ENCODE results near the gene DPM1.

Gene DPM1

GRCh38 chr20:50930139-50930975 is 28.0 kb downstream of the DPM1 start:
- Histone ChIP-seq H3K4me1 (ENCODE audit: insufficient read depth, insufficient read length) (peaks cover 3% of the 10 kb centered on the region), H3K36me3 (ENCODE audit: insufficient read depth, insufficient read length, low read length) (peaks cover 72% of the 10 kb centered on the region), H3K4me3 (ENCODE audit: insufficient read length, low read depth) (peak overlapping the region; percentile 87), H3K9ac (ENCODE audit: insufficient read length, low read depth) (peak overlapping the region; percentile 95), H3K9me3 (ENCODE audit: insufficient read depth, low read length) (peaks cover 11% of the 10 kb centered on the region; the same call in 1 of the 2 replicates), H3K27me3 (ENCODE audit: insufficient read depth, insufficient read length) (no peaks in the 10 kb centered on the region)
- TF ChIP-seq SUZ12 (IDR thresholded peaks at IDR 0.05; ENCODE audit: extremely low read depth, insufficient read depth, insufficient read length) = no peak
- no peak for TF ChIP-seq ZNF274 (IDR thresholded peaks at IDR 0.05; ENCODE audit: low read depth, low read length)
- TF ChIP-seq YY1 (IDR thresholded peaks at IDR 0.05; ENCODE audit: insufficient read depth, insufficient read length) = no peak
- no peak for DNase-seq (ENCODE audit: low read depth, low spot score)

- peaks cover 72% of the 10 kb centered on the region for H3K36me3 ChIP-seq (ENCODE audit: insufficient read depth, insufficient read length, low read length)
- DNase-seq (ENCODE audit: low read depth, low spot score) = peak; percentile 97
Measured at GRCh38 chr20:50929299-50930138, 28.8 kb downstream of the DPM1 start.

GRCh38 chr20:50928469-50928868 is 29.9 kb downstream of the DPM1 start:
- peaks cover 11% of the 10 kb centered on the region; the same call in 1 of the 2 replicates for H3K9me3 ChIP-seq (ENCODE audit: insufficient read depth, low read length)
- peaks cover 71% of the 10 kb centered on the region for H3K36me3 ChIP-seq (ENCODE audit: insufficient read depth, insufficient read length, low read length)
- no peaks in the 10 kb centered on the region for H3K27me3 ChIP-seq (ENCODE audit: insufficient read depth, insufficient read length)
- no peak overlapping the region for H3K9ac ChIP-seq (ENCODE audit: insufficient read length, low read depth)
- DNase-seq (ENCODE audit: low read depth, low spot score) = no peak
- H3K4me3 ChIP-seq (ENCODE audit: insufficient read length, low read depth) = peak overlapping the region; percentile 87
- H3K4me1 ChIP-seq (ENCODE audit: insufficient read depth, insufficient read length) = peaks cover 3% of the 10 kb centered on the region
- TF ChIP-seq SUZ12 (IDR thresholded peaks at IDR 0.05; ENCODE audit: extremely low read depth, insufficient read depth, insufficient read length) = no peak
- no peak for TF ChIP-seq YY1 (IDR thresholded peaks at IDR 0.05; ENCODE audit: insufficient read depth, insufficient read length)
- no peak for TF ChIP-seq ZNF274 (IDR thresholded peaks at IDR 0.05; ENCODE audit: low read depth, low read length)

More at GRCh38 chr20:50929299-50930138, 28.8 kb downstream of the DPM1 start:
- TF ChIP-seq YY1 (IDR thresholded peaks at IDR 0.05; ENCODE audit: insufficient read depth, insufficient read length) = peak; percentile 41
- TF ChIP-seq SUZ12 (IDR thresholded peaks at IDR 0.05; ENCODE audit: extremely low read depth, insufficient read depth, insufficient read length) = no peak
- TF ChIP-seq ZNF274 (IDR thresholded peaks at IDR 0.05; ENCODE audit: low read depth, low read length) = no peak
- peak overlapping the region; percentile 95 for H3K9ac ChIP-seq (ENCODE audit: insufficient read length, low read depth)
- peaks cover 11% of the 10 kb centered on the region; the same call in 1 of the 2 replicates for H3K9me3 ChIP-seq (ENCODE audit: insufficient read depth, low read length)
- peaks cover 3% of the 10 kb centered on the region for H3K4me1 ChIP-seq (ENCODE audit: insufficient read depth, insufficient read length)
- H3K27me3 ChIP-seq (ENCODE audit: insufficient read depth, insufficient read length) = no peaks in the 10 kb centered on the region
- peak overlapping the region; percentile 87 for H3K4me3 ChIP-seq (ENCODE audit: insufficient read length, low read depth)

GRCh38 chr20:50926530-50926929 is 31.8 kb downstream of the DPM1 start:
- Histone ChIP-seq H3K36me3 (ENCODE audit: insufficient read depth, insufficient read length, low read length) (peaks cover 77% of the 10 kb centered on the region), H3K9ac (ENCODE audit: insufficient read length, low read depth) (no peak overlapping the region), H3K27me3 (ENCODE audit: insufficient read depth, insufficient read length) (no peaks in the 10 kb centered on the region), H3K9me3 (ENCODE audit: insufficient read depth, low read length) (peaks cover 11% of the 10 kb centered on the region; the same call in 1 of the 2 replicates), H3K4me1 (ENCODE audit: insufficient read depth, insufficient read length) (peaks cover 3% of the 10 kb centered on the region), H3K4me3 (ENCODE audit: insufficient read length, low read depth) (no peak overlapping the region)
- TF ChIP-seq YY1 (IDR thresholded peaks at IDR 0.05; ENCODE audit: insufficient read depth, insufficient read length) (no peak), SUZ12 (IDR thresholded peaks at IDR 0.05; ENCODE audit: extremely low read depth, insufficient read depth, insufficient read length) (no peak), ZNF274 (IDR thresholded peaks at IDR 0.05; ENCODE audit: low read depth, low read length) (no peak)
- no peak for DNase-seq (ENCODE audit: low read depth, low spot score)

- Histone ChIP-seq H3K36me3 (ENCODE audit: insufficient read depth, insufficient read length, low read length) (peaks cover 88% of the 10 kb centered on the region), H3K4me1 (ENCODE audit: insufficient read depth, insufficient read length) (peaks cover 3% of the 10 kb centered on the region)
- DNase-seq (ENCODE audit: low read depth, low spot score) = no peak
Measured at GRCh38 chr20:50924261-50924920, 33.9 kb downstream of the DPM1 start.

GRCh38 chr20:50921803-50922501 is 36.4 kb downstream of the DPM1 start:
- Histone ChIP-seq H3K9me3 (ENCODE audit: insufficient read depth, low read length) (no peaks in the 10 kb centered on the region), H3K4me1 (ENCODE audit: insufficient read depth, insufficient read length) (no peaks in the 10 kb centered on the region), H3K36me3 (ENCODE audit: insufficient read depth, insufficient read length, low read length) (peaks cover 79% of the 10 kb centered on the region), H3K4me3 (ENCODE audit: insufficient read length, low read depth) (no peak overlapping the region), H3K27me3 (ENCODE audit: insufficient read depth, insufficient read length) (no peaks in the 10 kb centered on the region), H3K9ac (ENCODE audit: insufficient read length, low read depth) (no peak overlapping the region)
- no peak for DNase-seq (ENCODE audit: low read depth, low spot score)
- no peak for TF ChIP-seq ZNF274 (IDR thresholded peaks at IDR 0.05; ENCODE audit: low read depth, low read length)
- no peak for TF ChIP-seq YY1 (IDR thresholded peaks at IDR 0.05; ENCODE audit: insufficient read depth, insufficient read length)
- TF ChIP-seq SUZ12 (IDR thresholded peaks at IDR 0.05; ENCODE audit: extremely low read depth, insufficient read depth, insufficient read length) = no peak

More at GRCh38 chr20:50924261-50924920, 33.9 kb downstream of the DPM1 start:
- no peaks in the 10 kb centered on the region for H3K27me3 ChIP-seq (ENCODE audit: insufficient read depth, insufficient read length)
- peaks cover 10% of the 10 kb centered on the region; the same call in 1 of the 2 replicates for H3K9me3 ChIP-seq (ENCODE audit: insufficient read depth, low read length)
- no peak overlapping the region for H3K4me3 ChIP-seq (ENCODE audit: insufficient read length, low read depth)
- TF ChIP-seq YY1 (IDR thresholded peaks at IDR 0.05; ENCODE audit: insufficient read depth, insufficient read length) (no peak), ZNF274 (IDR thresholded peaks at IDR 0.05; ENCODE audit: low read depth, low read length) (no peak), SUZ12 (IDR thresholded peaks at IDR 0.05; ENCODE audit: extremely low read depth, insufficient read depth, insufficient read length) (no peak)
- H3K9ac ChIP-seq (ENCODE audit: insufficient read length, low read depth) = no peak overlapping the region
